Skeletal muscle tissue (tissue), 4 donors: Measurements from ENCODE around the gene GCAT. TPM values are rescaled to one million over a fixed set of nuclear protein-coding genes. Genes with fewer than 3 reads are reported as not detected.
"Not testable (repeated sequence)": the region's sequence is repeated elsewhere in the genome, so short reads cannot be mapped to it uniquely, and the experiment has no call there.

ENCODE experiments used
- H3K27ac ChIP-seq: one replicate; pipeline ENCODE4 v1.7.0; 2013; ENCODE audit warnings: mild to moderate bottlenecking, low read depth, low read length, inconsistent platforms
- H3K27me3 ChIP-seq, 3 donors: one replicate each; pipeline ENCODE4 v1.7.0; 2013; ENCODE audit warnings: low read length in 3 of 3; ENCODE audit not compliant: control insufficient read depth in 3 of 3, insufficient read depth in 3 of 3
- H3K36me3 ChIP-seq, 3 donors: one replicate each; pipeline ENCODE4 v1.7.0; 2013; ENCODE audit warnings: low read length in 3 of 3; ENCODE audit not compliant: control insufficient read depth in 3 of 3, insufficient read depth in 3 of 3
- H3K4me1 ChIP-seq, 3 donors: one replicate each; pipeline ENCODE4 v1.7.0; 2013; ENCODE audit warnings: low read length in 3 of 3, mild to moderate bottlenecking in 3 of 3; ENCODE audit not compliant: control insufficient read depth in 3 of 3, insufficient read depth in 3 of 3
- H3K4me3 ChIP-seq, 3 donors: one replicate each; pipeline ENCODE4 v1.7.0; 2013; ENCODE audit warnings: low read length in 3 of 3
- H3K9ac ChIP-seq, 3 donors: one replicate each; pipeline ENCODE4 v1.7.0; 2013; ENCODE audit warnings: low read length in 3 of 3, mild to moderate bottlenecking in 3 of 3, moderate library complexity in 2 of 3, low read depth in 1 of 3
- H3K9me3 ChIP-seq, 3 donors: one replicate each; pipeline ENCODE4 v1.7.0; 2013; ENCODE audit warnings: low read length in 3 of 3; ENCODE audit not compliant: control insufficient read depth in 3 of 3
- total RNA-seq: library from RNA; depleted of rRNA; stranded (reverse); fragments of >200 nt; gene quantifications from one replicate; pipeline ENCODE4 v1.2.3, GENCODE V29; 2014
- donor health status: Osteomylitis.

Gene GCAT
- total RNA-seq, 1 donor from 2014 or later = 9.9 TPM

GRCh38 chr22:37797874-37798500, 9.7 kb upstream of the GCAT start:
- Histone ChIP-seq H3K9ac (no peak overlapping the region), H3K36me3 (no peaks in the 10 kb centered on the region), H3K27ac (no peak overlapping the region), H3K27me3 (no peaks in the 10 kb centered on the region), H3K9me3 (no peaks in the 10 kb centered on the region), H3K4me1 (peaks cover 8 to 12% (median 9%) of the 10 kb centered on the region in 3 donors), H3K4me3 (no peak overlapping the region)

GRCh38 chr22:37799979-37800378, 7.8 kb upstream of the GCAT start:
- not testable (repeated sequence) for H3K36me3 ChIP-seq, H3K9me3 ChIP-seq, H3K27me3 ChIP-seq, H3K4me3 ChIP-seq, H3K27ac ChIP-seq, H3K9ac ChIP-seq
- peaks cover 15 to 18% (median 16%) of the 10 kb centered on the region in 3 donors for H3K4me1 ChIP-seq

- peak overlapping the region; percentile 56 to 76 (median 64) for H3K4me3 ChIP-seq
- H3K9ac ChIP-seq = peak overlapping the region; percentile 36 to 80 (median 59)
- peaks cover 0 to 4% (median 0%) of the 10 kb centered on the region in 3 donors for H3K27me3 ChIP-seq
- no peaks in the 10 kb centered on the region for H3K36me3 ChIP-seq
- H3K9me3 ChIP-seq = no peaks in the 10 kb centered on the region
- H3K4me1 ChIP-seq = peaks cover 18 to 31% (median 31%) of the 10 kb centered on the region in 3 donors
- no peak overlapping the region for H3K27ac ChIP-seq
These were observed 5.8 kb upstream of the GCAT start for GRCh38 chr22:37801946-37802309.

GRCh38 chr22:37802310-37803194, 5.2 kb upstream of the GCAT start:
- Histone ChIP-seq H3K27ac (no peak overlapping the region), H3K9ac (peak overlapping the region; percentile 36 to 80 (median 59))

GRCh38 chr22:37803195-37803638, 4.5 kb upstream of the GCAT start:
- peaks cover 23 to 36% (median 35%) of the 10 kb centered on the region in 3 donors for H3K4me1 ChIP-seq

More at GRCh38 chr22:37802310-37803194, 5.2 kb upstream of the GCAT start:
- peak overlapping the region; percentile 56 to 76 (median 64) for H3K4me3 ChIP-seq
- peaks cover 18 to 32% (median 31%) of the 10 kb centered on the region in 3 donors for H3K4me1 ChIP-seq
- peaks cover 0 to 4% (median 0%) of the 10 kb centered on the region in 3 donors for H3K27me3 ChIP-seq
- no peaks in the 10 kb centered on the region for H3K9me3 ChIP-seq
- no peaks in the 10 kb centered on the region for H3K36me3 ChIP-seq

GRCh38 chr22:37803639-37804351, 3.9 kb upstream of the GCAT start:
- Histone ChIP-seq H3K4me3 (no peak overlapping the region), H3K27ac (no peak overlapping the region), H3K4me1 (peaks cover 26 to 38% (median 37%) of the 10 kb centered on the region in 3 donors), H3K27me3 (peaks cover 0 to 4% (median 0%) of the 10 kb centered on the region in 3 donors), H3K9me3 (no peaks in the 10 kb centered on the region), H3K9ac (peak overlapping the region in 1 of 3 donors; percentile 97), H3K36me3 (no peaks in the 10 kb centered on the region)

More at GRCh38 chr22:37803195-37803638, 4.5 kb upstream of the GCAT start:
- no peak overlapping the region for H3K27ac ChIP-seq
- no peaks in the 10 kb centered on the region for H3K36me3 ChIP-seq
- H3K27me3 ChIP-seq = peaks cover 0 to 4% (median 0%) of the 10 kb centered on the region in 3 donors
- no peaks in the 10 kb centered on the region for H3K9me3 ChIP-seq
- H3K4me3 ChIP-seq = peak overlapping the region; percentile 56 to 76 (median 64)
- H3K9ac ChIP-seq = peak overlapping the region in 1 of 3 donors; percentile 80

- Histone ChIP-seq H3K4me3 (peak overlapping the region in 2 of 3 donors; percentile 91 to 93), H3K4me1 (peaks cover 26 to 38% (median 37%) of the 10 kb centered on the region in 3 donors)
These were observed 3.3 kb upstream of the GCAT start for GRCh38 chr22:37804352-37804880.

GRCh38 chr22:37804881-37805809, 2.6 kb upstream of the GCAT start:
- peak overlapping the region; percentile 86 for H3K27ac ChIP-seq
- H3K9me3 ChIP-seq = no peaks in the 10 kb centered on the region
- peak overlapping the region; percentile 92 to 97 (median 96) for H3K9ac ChIP-seq
- peaks cover 0 to 4% (median 0%) of the 10 kb centered on the region in 3 donors for H3K27me3 ChIP-seq
- peaks cover 26 to 38% (median 37%) of the 10 kb centered on the region in 3 donors for H3K4me1 ChIP-seq
- H3K4me3 ChIP-seq = peak overlapping the region; percentile 91 to 99 (median 93)
- no peaks in the 10 kb centered on the region for H3K36me3 ChIP-seq

More at GRCh38 chr22:37804352-37804880, 3.3 kb upstream of the GCAT start:
- Histone ChIP-seq H3K9me3 (no peaks in the 10 kb centered on the region), H3K36me3 (no peaks in the 10 kb centered on the region), H3K27ac (no peak overlapping the region), H3K9ac (peak overlapping the region; percentile 51 to 97 (median 70)), H3K27me3 (peaks cover 0 to 4% (median 0%) of the 10 kb centered on the region in 3 donors)
